ENCODE results near the gene IL1RAPL1.

Gene IL1RAPL1

GRCh38 chrX:29665532-29665931, 1078.3 kb downstream of the IL1RAPL1 start:
- no peak for DNase-seq

GRCh38 chrX:29666366-29666765, 1079.1 kb downstream of the IL1RAPL1 start:
- no peak for DNase-seq

DNA sequence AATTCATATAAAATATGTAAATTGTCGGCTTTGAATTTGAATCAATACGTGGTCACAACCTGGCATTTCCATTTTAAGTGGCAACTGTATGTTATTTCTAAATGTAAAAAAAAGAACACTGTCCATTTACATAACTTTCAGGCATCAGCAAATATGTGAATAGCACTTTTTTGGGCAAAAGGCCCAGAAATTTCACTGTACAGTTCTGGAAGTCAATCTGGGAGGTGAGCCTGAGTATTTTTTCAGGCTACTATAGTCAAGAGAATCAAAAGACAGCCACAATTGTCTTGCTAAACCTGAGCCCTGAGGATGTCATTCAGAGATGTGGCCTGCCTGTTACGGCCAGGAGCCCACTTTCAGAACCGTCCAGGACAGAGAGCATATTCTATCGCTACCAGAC, 1084.2 kb downstream of the IL1RAPL1 start:
- DNase-seq: no peak

DNA sequence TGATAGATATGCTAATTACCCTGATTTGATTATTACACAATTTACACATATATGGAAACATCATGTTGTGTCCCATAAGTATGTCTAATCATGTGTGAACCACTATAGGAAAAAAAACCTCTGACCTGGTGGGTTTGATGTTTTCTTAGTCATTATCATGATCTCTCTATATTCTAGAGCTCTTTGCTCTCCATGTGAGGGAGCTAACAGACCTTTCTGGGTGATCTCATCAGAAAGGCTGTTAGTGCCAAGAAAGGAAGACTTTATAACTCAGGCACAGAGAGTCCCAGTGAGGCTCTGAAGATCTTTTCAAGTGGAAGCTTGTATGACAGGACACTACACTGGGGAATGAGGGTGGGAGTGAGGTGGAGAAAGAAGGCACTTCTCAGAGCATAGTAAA, 1100.4 kb downstream of the IL1RAPL1 start:
- DNase-seq: no peak

GRCh38 chrX:29690061-29690460, 1102.8 kb downstream of the IL1RAPL1 start:
- DNase-seq: no peak

GRCh38 chrX:29691044-29691443, 1103.8 kb downstream of the IL1RAPL1 start:
- no peak for DNase-seq

GRCh38 chrX:29693912-29694311, 1106.7 kb downstream of the IL1RAPL1 start:
- no peak for DNase-seq

- DNase-seq: no peak
These were observed 1112.0 kb downstream of the IL1RAPL1 start for GRCh38 chrX:29699239-29699638.

DNA sequence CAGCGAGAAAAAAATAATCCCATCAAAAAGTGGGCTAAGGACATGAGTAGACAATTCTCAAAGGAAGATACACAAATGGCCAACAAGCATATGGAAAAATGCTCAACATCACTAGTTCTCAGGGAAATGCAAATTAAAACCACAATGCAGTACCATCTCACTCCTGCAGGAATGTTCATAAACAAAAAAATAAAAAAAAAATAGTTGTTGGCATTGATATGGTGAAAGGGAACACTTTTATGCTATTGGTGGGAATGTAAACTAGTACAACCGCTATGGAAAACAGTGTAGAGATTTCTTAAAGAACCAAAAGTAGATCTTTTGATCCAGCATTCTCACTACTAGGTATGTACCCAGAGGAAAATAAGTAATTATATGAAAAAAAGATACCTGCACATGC, 1119.8 kb downstream of the IL1RAPL1 start:
- no peak for DNase-seq

DNA sequence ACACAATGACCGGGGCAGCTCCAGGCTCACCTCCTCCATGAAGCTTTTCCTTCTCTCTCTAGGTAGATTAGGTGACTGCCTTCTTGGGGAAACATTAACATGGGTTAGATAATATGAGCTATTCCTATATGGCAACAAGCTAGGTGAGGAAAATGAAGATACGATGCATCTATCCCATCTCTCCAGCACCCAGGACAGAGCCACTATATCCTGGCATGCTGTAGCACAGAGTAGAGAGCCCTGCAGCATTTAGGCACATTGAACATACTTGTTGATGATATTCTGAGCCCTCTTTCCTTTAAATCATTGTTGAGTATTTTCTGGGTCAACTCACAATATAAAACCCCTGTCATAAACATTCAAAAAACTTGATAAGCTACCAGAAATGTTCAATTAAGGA, 1133.9 kb downstream of the IL1RAPL1 start:
- DNase-seq: no peak

DNA sequence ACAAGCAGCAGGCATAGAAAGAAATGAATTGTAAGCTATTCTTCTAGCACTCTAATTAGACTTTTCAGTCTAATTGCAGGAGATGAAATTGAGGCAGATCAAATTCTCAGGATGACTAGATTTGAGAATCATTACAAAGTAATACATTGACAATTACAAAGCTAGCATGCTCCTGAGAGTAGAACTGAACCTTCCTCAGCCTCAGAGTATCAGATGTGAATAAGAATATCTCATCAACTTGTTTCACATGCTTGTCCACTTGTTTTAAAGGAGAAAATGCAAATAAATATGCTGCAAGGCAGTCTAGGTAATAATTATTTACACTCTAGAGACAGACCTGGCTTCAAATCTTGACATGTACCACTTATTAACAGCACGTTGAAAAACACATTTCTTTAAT, 1137.1 kb downstream of the IL1RAPL1 start:
- no peak for DNase-seq

DNA sequence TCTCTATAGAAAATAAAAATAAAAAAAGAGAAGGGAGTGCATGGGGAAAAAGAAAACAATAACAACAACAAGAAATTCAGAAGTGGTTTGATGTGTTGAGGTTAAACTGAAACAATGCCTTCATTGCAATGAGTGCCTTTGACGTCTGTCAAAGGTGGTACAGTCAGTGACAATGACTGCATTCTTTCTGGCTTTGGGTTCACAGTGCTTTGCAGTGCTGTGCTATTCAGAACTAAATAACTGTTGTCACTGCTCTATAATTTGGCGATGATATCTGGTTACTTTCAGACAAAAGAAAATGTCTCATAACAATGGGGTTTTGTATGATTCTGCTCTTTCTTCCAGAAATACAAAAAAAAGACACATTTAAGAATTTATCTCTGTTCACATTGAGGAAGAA, 1139.6 kb downstream of the IL1RAPL1 start:
- DNase-seq: no peak

DNA sequence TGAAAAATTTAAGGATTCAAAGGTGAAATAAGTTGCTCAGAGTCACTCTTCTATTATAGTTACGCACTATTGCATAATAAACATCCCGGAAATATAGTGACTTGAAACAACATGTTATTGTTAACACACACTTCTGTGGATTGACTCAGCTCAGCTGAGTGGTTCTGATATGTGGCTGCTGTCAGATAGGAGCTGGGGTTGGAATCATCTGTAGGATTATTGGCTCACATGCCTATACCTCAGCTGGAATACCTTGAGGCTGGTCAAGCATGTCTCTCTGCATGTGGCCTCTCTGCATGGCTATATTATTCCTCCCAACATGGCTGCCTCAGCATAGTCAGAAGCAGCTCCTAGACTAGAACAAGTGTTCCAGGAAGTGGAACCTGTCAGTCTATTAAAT, 1141.4 kb downstream of the IL1RAPL1 start:
- no peak for DNase-seq

GRCh38 chrX:29744966-29745365, 1157.7 kb downstream of the IL1RAPL1 start:
- no peak for DNase-seq

GRCh38 chrX:29746326-29746725, 1159.1 kb downstream of the IL1RAPL1 start:
- DNase-seq: no peak

- no peak for DNase-seq
These were observed 1174.8 kb downstream of the IL1RAPL1 start for GRCh38 chrX:29762006-29762405.

DNA sequence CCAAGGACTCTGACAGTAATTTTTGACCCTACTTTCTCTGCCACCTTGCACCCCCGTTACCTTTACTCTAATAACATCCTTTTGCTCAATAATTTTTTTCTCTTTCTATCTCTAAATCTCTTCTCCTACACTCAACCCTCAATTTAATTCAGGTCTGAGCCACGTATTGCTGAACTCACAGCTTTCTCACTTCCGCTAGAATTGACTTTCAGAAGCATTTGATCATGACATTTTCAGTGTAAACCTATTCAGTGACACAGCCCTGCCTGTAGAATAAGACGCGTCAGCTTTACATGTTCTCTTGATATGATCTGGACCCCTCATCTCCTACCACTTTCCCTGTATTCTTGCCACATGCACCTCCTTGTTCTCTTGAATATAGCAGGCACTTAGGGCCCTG, 1188.6 kb downstream of the IL1RAPL1 start:
- no peak for DNase-seq

- no peak for DNase-seq
These were observed 1200.4 kb downstream of the IL1RAPL1 start for GRCh38 chrX:29787656-29788055.

GRCh38 chrX:29788991-29789699, 1201.9 kb downstream of the IL1RAPL1 start:
- DNase-seq: no peak

- no peak for DNase-seq
These were observed 1205.1 kb downstream of the IL1RAPL1 start for GRCh38 chrX:29792335-29792734.

DNA sequence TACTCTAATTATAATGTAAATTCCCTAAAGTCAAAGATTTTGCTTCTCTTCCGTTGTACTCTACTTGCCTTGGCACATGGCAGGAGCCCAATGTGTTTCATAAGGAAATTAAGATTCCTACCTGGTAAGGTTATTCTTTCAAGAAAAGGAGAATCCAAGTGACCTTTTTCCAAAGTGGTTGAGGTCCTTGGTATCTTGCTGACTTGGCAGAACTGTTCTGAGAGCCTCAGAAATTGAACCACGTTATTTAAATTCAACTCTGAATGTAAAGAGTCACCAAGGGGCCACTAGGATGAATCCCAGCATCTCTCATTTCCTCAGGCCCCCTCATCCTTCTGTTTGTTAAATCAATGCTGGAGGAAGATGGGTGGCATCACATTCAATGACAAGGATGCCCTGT, 1209.9 kb downstream of the IL1RAPL1 start:
- DNase-seq: no peak

DNA sequence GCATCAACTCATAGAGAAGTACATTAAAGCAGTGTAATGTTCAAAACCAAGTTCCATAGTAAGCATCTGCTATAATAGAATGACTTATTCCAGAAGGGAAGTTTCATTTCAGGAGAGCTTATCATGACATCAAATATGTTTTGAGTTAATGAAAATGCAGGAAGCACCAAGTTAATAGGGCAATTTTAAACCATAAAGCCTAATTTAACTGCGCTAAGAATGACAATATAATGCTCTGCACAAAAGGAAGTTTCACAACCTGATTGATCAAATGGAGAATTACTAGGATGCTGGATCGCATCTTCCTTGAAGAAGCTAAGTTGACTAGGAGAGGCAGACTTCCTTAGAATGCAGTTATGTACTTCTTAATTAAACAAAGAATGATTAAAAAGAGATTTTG, 1211.2 kb downstream of the IL1RAPL1 start:
- no peak for DNase-seq

- no peak for DNase-seq
These were observed 1225.9 kb downstream of the IL1RAPL1 start for GRCh38 chrX:29813174-29813573.

DNA sequence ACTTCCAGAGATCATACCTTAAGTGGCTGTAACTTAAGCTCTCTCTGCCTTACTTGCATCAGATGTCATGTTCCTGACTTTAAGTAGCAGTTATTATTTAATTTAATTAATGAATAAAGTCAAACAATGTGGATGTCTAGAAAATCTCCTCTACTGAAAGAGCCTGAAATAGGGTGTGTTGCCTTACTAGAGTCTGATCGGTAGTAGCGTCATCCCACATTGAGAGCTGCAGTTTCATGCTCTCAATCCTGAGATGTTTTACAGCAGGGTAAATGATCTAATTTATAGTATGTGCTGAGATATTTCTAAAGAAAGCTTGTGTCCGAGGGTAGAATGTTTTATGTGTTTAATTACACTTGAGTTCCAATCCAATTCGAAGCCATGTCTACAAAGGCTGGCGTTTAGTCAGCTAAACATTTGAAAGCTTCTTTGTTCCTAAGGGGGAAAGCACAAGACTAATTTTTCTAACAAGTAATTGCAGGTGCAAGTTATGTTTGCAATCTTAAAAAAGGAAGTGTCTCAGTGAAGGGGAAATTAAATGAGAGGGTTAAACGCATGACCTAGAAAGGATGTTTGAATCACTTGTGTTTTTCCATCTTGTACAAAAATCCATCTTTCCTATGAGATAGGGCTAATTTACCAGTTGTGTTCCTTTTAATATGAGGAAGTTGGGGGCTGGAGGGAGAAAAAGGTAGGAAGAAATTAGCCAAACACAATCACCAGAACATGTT, 1237.1 kb downstream of the IL1RAPL1 start:
- DNase-seq: no peak

- no peak for DNase-seq
These were observed 1239.5 kb downstream of the IL1RAPL1 start for GRCh38 chrX:29826742-29827141.

Data from kidney glomerular epithelial cell (primary cell).